Measurements from ENCODE around the gene PHLDA1. TPM values are rescaled to one million over a fixed set of nuclear protein-coding genes. Genes with fewer than 3 reads are reported as not detected.

PHLDA1 gene
- total RNA-seq, 1 donor from 2014 or later = 22.8 TPM

- Histone ChIP-seq H3K9me3 (replicated peaks) (no peaks in the 10 kb centered on the region), H3K27ac (replicated peaks) (no peak overlapping the region), H3K27me3 (ENCODE audit: low read depth) (no peaks in the 10 kb centered on the region), H3K4me1 (peaks cover 11% of the 10 kb centered on the region), H3K36me3 (peaks cover 4% of the 10 kb centered on the region), H3K4me3 (no peak overlapping the region)
- no peak for TF ChIP-seq CTCF (IDR thresholded peaks at IDR 0.05; ENCODE audit: borderline replicate concordance)
- DNase-seq = no peak
- intact Hi-C loops (cut with micrococcal nuclease) = no loop called here
Observed at GRCh38 chr12:76038176-76038575, 6.6 kb upstream of the PHLDA1 start.

GRCh38 chr12:76037130-76038103 is 5.8 kb upstream of the PHLDA1 start:
- H3K27me3 ChIP-seq (ENCODE audit: low read depth) = no peaks in the 10 kb centered on the region
- H3K36me3 ChIP-seq = no peaks in the 10 kb centered on the region
- H3K9me3 ChIP-seq (replicated peaks) = no peaks in the 10 kb centered on the region
- peak; percentile 91 for TF ChIP-seq CTCF (IDR thresholded peaks at IDR 0.05; ENCODE audit: borderline replicate concordance)
- DNase-seq = no peak
- H3K27ac ChIP-seq (replicated peaks) = no peak overlapping the region
- intact Hi-C loops (cut with micrococcal nuclease) = loop anchor here (2.0 kb wide), 1 partner anchor 511 kb away; no protein-coding TSS in a partner anchor
- peaks cover 19% of the 10 kb centered on the region for H3K4me1 ChIP-seq
- H3K4me3 ChIP-seq = no peak overlapping the region

GRCh38 chr12:76035045-76035444 is 3.5 kb upstream of the PHLDA1 start:
- Histone ChIP-seq H3K9me3 (replicated peaks) (no peaks in the 10 kb centered on the region), H3K36me3 (no peaks in the 10 kb centered on the region)
- no peak for TF ChIP-seq CTCF (IDR thresholded peaks at IDR 0.05; ENCODE audit: borderline replicate concordance)

GRCh38 chr12:76033081-76034011 is 1.8 kb upstream of the PHLDA1 start:
- Histone ChIP-seq H3K36me3 (no peaks in the 10 kb centered on the region), H3K27me3 (ENCODE audit: low read depth) (no peaks in the 10 kb centered on the region), H3K4me3 (peak overlapping the region; percentile 90), H3K4me1 (peaks cover 48% of the 10 kb centered on the region), H3K9me3 (replicated peaks) (no peaks in the 10 kb centered on the region), H3K27ac (replicated peaks) (peak overlapping the region; percentile 99)
- intact Hi-C loops (cut with micrococcal nuclease) = no loop called here
- no peak for DNase-seq
- no peak for TF ChIP-seq CTCF (IDR thresholded peaks at IDR 0.05; ENCODE audit: borderline replicate concordance)

More at GRCh38 chr12:76035045-76035444, 3.5 kb upstream of the PHLDA1 start:
- DNase-seq = no peak
- no peak overlapping the region for H3K27ac ChIP-seq (replicated peaks)
- peaks cover 34% of the 10 kb centered on the region for H3K4me1 ChIP-seq
- H3K4me3 ChIP-seq = no peak overlapping the region
- intact Hi-C loops (cut with micrococcal nuclease) = no loop called here
- no peaks in the 10 kb centered on the region for H3K27me3 ChIP-seq (ENCODE audit: low read depth)

All from left ventricle myocardium inferior (tissue), 1 donor.